Loucy (cell line): ENCODE measurements around the gene CDK15.

Experiments
- CTCF ChIP-seq: fragments of 200-600 bp; sonication (generic); conservative IDR thresholded peaks from 2 replicates; pipeline ENCODE4 v1.5.1; 2014; ENCODE audit warnings: mild to moderate bottlenecking, antibody characterized with exemption, low read length
- EZH2phosphoT487 ChIP-seq: fragments of 200-600 bp; IDR thresholded peaks from 2 replicates; pipeline ENCODE4 v1.6.1; 2018; ENCODE audit warnings: antibody characterized with exemption, mild to moderate bottlenecking, moderate library complexity, borderline replicate concordance

- TF ChIP-seq CTCF (no peak), EZH2phosphoT487 (no peak)
Measured at GRCh38 chr2:201790989-201791388, 15.3 kb upstream of the CDK15 start.
